MM.1S (cell line): ENCODE measurements around the gene ARHGEF1.

Experiments
- CTCF ChIP-seq: fragments of 300-600 bp; sonication (generic); IDR thresholded peaks from 2 replicates; pipeline ENCODE4 v1.5.1; 2016; ENCODE audit warnings: antibody characterized with exemption, low read length, mixed read lengths
- EZH2 ChIP-seq: fragments of 300-600 bp; sonication (generic); optimal IDR thresholded peaks from 2 replicates; pipeline ENCODE3; 2017; ENCODE audit warnings: low read depth, mild to moderate bottlenecking, antibody characterized with exemption, low read length, mixed read lengths

GRCh38 chr19:41923045-41923788 lies 40.2 kb downstream of the ARHGEF1 start:
- TF ChIP-seq EZH2 (no peak), CTCF (no peak)
